RKO (cell line): ENCODE measurements around the gene IL5RA.

Source experiments
- DNase-seq: peaks from one replicate; pipeline ENCODE4 v3.0.0-alpha.2; 2016; ENCODE audit warnings: low spot score

The IL5RA gene

GRCh38 chr3:3107181-3107580, 3.0 kb downstream of the IL5RA start:
- DNase-seq: no peak

- DNase-seq: no peak
Measured at GRCh38 chr3:3105815-3106214, 4.4 kb downstream of the IL5RA start.

GRCh38 chr3:3105246-3105645, 4.9 kb downstream of the IL5RA start:
- no peak for DNase-seq

- no peak for DNase-seq
Measured at GRCh38 chr3:3102751-3103150, 7.4 kb downstream of the IL5RA start.

DNA sequence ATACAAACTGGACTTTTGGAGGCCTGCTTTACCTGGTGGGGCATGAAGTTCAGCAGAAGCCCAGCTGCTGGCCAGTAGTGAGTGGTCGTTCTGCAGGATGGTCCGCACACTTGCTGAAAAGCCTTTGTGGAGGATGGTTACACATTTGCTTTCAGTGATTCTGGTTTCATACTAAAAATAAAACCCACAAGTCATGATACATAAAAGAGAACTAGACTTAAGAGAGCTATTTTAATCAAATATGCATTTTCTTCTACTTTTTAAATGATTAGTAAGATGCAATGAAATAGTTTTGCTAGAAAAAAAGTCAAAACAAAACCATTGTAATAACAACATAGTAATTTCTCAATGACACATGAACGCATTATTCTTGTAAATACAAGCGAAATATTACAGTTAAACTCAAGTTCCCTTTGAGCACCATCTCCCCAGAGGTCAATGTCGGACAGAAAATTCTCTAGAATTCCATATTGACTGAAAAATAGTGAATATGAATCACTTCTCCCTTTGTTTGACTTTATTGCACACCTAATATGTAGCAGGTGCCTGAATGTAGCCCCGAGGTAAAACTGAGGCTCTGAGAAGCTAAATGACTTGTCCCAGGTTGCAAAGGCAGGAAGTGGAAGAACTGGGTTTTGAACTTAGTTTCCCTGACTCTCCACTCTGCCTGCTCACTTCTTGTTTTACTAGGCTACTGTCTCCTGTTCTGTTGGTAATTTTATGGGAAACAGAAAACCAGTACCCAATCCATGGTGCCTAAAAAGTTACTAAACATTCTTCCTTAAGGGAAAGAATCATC, 8.3 kb downstream of the IL5RA start:
- no peak for DNase-seq

DNA sequence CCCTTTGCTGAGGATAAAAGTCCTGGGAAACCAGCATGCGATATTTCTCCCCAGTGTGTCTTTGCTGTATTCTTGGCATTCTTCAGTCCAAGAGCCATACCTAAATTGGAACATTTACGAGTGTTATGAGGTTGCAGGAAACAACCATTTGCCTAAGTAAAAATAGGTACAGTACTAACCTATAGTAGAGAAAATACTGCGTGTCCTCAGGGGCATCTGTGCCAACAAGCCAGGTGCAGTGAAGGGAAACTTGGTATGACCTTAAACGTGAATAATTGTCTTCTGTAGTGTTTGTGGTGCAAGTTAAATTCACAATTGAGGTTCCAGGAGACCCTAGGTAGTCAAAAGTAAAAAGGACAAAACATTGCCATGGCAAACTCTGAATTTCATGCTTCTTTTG, 12.2 kb downstream of the IL5RA start:
- DNase-seq: no peak

- no peak for DNase-seq
Measured at GRCh38 chr3:3089017-3089416, 21.2 kb downstream of the IL5RA start.

- no peak for DNase-seq
Measured at GRCh38 chr3:3087716-3088465, 22.3 kb downstream of the IL5RA start.

DNA sequence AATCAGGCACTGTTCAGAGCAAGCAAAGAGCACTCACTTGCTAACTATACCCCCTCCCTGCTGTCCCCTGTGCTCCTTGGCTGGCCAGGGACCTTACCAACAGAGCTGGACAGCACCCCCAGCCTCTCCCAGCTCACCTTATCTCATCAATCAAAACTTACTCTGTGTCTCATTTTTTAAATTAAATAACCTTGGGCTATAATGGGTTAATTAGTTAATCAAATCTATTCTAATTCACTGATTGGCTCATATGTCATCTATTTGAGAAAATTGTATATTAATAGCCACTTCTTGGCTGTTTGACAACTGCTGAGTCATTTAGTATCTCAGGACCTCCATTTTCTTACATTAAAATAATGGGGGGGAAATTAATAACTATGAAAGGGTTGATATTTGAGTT, 22.9 kb downstream of the IL5RA start:
- no peak for DNase-seq

DNA sequence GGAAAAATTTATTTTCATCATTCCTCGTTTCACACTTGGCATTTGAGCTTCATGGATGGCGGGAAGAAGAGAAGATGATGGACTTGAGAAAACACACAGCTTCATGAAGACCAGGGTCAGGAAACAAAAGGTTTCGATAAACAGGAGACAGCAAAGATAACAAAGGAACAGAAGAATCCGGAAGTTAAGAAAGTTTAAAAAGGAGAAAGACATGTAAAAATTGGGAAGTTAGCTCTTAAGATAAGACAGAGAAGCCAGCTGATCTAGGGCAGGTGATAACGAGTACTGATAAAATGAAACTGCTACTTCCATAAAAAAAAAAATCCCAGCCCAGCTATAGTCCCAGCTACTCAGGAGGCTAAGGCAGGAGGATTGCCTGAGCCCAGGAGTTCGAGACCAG, 23.9 kb downstream of the IL5RA start:
- no peak for DNase-seq

- DNase-seq: no peak
Measured at GRCh38 chr3:3085782-3086181, 24.4 kb downstream of the IL5RA start.

DNA sequence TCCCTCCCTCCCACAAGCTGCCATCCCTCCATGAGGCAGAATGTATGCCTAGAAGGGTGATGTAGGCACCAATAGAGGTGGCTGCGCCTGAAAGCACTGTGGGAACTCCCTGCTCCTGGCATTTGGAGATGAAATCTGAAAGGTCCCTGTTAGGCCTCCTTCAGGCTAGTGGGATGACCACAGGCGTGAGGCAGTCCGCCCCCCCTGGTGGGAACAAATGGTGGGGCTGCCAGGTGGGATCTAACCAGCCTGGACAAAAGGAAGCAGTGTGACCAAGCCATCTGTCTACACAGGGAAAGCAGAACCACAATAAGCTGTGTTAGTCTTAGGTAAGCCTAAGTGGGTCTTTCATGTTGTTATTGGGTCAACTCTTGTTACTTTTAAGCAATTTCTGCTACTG, 25.3 kb downstream of the IL5RA start:
- DNase-seq: no peak

DNA sequence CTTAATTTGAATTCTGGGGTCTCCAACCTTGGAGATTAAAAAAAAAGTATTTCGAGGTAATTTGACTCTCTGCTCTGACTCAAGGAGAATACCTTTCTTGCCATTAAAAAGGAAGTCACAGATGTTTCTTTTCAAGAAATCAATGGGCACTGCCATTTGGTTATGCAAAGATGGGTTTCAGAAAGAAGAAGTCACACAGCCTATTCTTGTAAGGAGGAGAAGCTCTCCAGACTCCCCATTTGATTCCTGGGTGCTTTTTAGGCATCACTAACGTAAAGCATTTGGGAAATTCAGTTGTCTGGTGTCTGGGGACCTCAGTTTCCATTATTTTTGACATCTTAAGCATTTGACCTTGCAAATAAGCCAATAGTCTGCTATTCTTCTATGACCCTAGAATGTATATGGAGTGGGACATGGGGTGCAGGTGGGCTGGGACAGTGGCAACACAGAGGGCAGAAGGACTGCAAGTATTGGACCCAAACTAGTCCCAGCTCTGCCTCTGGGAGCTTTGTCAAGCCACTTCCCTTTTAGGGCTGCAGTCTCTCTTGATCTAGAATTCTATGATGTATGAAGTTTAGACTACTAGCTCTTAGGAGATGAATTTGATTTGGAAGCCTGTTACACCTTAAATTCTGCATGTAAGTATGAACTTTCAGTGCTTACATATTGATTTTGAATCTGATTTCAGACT, 27.8 kb downstream of the IL5RA start:
- DNase-seq: no peak

DNA sequence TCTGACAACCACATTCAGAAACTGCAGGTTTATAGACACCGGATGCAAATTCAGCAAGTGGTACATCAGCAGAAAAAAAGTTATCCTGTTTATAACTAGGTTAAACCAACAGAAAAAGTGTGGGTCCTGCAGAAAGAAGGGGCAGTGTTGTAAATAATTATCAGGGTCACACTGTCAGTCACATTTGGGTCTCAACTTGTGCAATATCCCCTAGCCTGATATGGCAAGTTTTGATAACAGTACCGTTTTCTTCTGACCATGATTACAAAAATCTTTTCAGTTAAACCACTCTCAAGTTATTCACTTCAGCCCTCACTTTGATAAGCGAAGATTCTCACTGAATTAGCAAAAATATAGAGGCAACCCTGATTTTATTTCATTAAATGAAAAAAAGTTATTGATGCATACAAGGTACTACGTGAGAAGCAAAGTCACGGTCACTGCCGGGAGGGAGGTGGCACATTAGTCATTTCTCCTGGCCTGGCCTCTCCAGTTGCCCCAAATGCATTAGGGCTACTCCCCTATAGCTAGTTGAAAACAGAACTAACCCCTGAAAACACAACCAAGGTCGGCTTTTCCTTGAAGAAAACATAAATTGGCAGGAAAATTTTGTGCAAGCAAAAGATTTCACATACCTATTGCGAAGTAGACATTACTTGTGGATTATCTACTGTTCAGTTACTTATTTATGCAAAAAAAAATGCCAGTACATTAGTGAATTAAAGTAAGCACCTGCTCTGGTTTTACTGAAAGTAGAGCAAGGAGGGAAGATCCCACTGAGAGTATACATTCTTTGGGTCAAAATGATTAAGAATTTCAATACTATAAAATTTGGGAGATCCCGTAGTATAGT, 28.6 kb downstream of the IL5RA start:
- DNase-seq: no peak

DNA sequence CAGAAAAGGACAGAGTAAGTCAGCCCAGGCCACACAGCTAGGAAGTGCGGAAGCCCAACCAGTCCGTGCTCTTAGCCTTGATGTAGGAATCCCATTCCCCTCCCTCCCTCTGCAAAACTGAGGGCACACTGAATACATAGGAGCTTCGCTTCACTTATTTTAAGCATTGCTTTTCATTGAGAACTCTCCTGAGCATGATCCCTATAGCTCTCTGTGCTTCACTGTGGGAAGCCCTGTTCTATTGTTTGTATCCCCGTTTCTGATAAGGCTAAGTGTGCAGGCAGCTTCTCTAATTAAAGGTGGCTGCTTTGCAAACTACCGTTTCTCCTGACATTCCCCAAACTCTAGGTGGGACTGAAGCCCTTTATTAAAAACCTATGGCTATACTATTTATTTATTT, 29.9 kb downstream of the IL5RA start:
- DNase-seq: no peak

DNA sequence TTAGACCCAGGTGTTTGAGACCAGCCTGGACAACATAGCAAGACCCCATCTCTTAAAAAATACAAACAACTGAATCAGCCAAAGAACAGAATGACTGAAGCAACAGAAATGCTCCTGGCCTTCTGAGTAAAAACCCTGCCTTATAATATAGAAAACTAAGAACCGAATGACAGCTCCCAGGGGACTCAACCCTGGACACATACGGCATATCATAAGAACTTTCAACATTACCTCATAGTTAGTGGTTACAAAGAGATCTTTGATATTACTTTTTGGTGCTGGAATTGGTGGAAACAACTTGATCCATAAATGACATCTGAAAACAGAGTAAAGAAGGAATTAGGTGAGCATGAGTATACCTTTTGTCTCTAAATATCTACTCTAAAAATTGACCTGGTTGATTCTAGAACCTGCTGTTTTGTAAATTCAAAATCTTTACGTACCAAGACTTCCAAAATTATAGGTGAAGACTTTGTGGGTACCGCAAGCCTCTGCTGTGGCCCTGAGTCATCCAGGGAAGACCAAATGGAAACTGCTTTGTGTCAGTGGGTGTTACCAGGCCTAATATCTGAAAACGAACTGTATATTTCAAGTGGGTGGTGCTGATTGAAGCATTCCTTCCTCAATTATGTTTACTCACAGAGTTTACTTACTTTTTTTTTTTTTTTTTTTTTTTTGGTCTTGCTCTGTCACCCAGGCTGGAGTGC, 35.5 kb downstream of the IL5RA start:
- DNase-seq: no peak

DNA sequence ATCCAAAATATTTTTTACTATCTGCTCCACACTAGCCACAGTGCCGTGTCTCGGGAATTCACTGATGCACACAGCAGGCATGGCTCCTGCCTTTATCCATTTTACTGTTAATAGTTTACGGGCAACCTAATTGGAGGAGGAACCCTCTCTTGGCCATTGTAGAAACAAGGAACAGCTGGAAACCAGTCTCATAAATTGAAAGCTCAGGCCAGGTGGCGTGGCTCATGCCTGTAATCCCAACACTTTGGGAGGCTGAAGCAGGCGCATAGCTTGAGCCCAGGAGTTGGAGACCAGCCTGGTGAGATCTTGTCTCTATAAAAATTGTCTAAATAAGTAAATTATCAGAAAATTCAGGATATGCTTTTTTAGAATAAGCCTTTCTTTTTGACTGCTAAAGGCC, 39.0 kb downstream of the IL5RA start:
- DNase-seq: no peak

DNA sequence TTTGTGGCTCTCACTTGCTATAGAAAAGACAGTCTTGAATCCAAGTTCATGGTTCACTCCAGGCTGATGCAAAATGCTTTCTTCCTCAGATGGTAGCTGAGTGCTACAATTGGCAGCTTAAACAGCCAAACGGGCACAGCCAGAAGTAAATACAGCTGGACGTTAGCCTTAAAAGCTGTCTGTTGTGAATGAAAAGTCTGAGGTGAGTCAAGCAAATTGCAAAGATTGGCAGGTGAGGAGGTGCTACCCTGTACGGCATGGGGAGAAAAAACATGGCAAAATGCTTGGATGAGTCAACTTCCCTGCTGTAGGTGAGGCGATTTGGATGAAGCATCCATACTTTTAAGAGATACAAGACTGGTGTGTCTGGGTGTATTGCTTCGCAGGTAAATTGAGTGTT, 40.5 kb downstream of the IL5RA start:
- DNase-seq: no peak

GRCh38 chr3:3068358-3068881, 41.8 kb downstream of the IL5RA start:
- no peak for DNase-seq

- DNase-seq: no peak
Measured at GRCh38 chr3:3066910-3067309, 43.3 kb downstream of the IL5RA start.

GRCh38 chr3:3066378-3066777, 43.8 kb downstream of the IL5RA start:
- DNase-seq: no peak
